IMR-90 (cell line): ENCODE measurements around the gene RPL36A. TPM values are rescaled to one million over a fixed set of nuclear protein-coding genes. Genes with fewer than 3 reads are reported as not detected.

Experiments
- ATAC-seq: fragments of 200-7000 bp; cut with Tn5 transposase; 2 replicates; pipeline ENCODE4 v1.9.1; 2020; ENCODE audit warnings: low read depth, mild to moderate bottlenecking, moderate library complexity
- BruUV-seq: library from RNA; stranded (reverse); fragments of 400-500 nt; replicated peaks from 2 replicates; lab custom pipeline; 2021; lab: Mats Ljungman, UMichigan
- CTCF ChIA-PET: fragments of 300-600 bp; formaldehyde crosslinking; extraction: SDS; loops from one replicate; lab custom pipeline; 2021; ENCODE audit warnings: antibody characterized with exemption; lab: Yijun Ruan, JAX
- POLR2A ChIA-PET: fragments of 300-600 bp; sonication (Branson Sonifier 250); formaldehyde crosslinking; loops from one replicate; lab custom pipeline; 2022; ENCODE audit warnings: antibody characterized with exemption; ENCODE audit not compliant: unreplicated experiment; lab: Charles Lee
- DNase-seq: peaks from one replicate; pipeline ENCODE4 v3.0.0; 2013
- H2AFZ ChIP-seq: replicated peaks from 2 replicates; pipeline ENCODE3; 2013; ENCODE audit warnings: low read length, mild to moderate bottlenecking; ENCODE audit not compliant: poor library complexity
- H2AK5ac ChIP-seq: 2 replicates; pipeline ENCODE4 v1.6.1; 2013; ENCODE audit warnings: low read depth, low read length, inconsistent platforms
- H2AK9ac ChIP-seq: replicated peaks from 2 replicates; pipeline ENCODE3; 2013; ENCODE audit warnings: mild to moderate bottlenecking, low read depth, low read length, moderate library complexity; ENCODE audit not compliant: poor library complexity
- H2BK120ac ChIP-seq: 2 replicates; pipeline ENCODE4 v1.6.1; 2013; ENCODE audit warnings: low read depth, low read length, inconsistent platforms
- H2BK15ac ChIP-seq: 3 replicates; pipeline ENCODE4 v1.6.1; 2013; ENCODE audit warnings: low read depth, low read length, inconsistent platforms
- H2BK20ac ChIP-seq: 2 replicates; pipeline ENCODE4 v1.6.1; 2013; ENCODE audit warnings: low read depth, mild to moderate bottlenecking, inconsistent platforms, low read length, moderate library complexity
- H2BK5ac ChIP-seq: 2 replicates; pipeline ENCODE4 v1.6.1; 2013; ENCODE audit warnings: mild to moderate bottlenecking, low read depth, low read length, inconsistent platforms; ENCODE audit not compliant: poor library complexity, severe bottlenecking
- H3K14ac ChIP-seq: replicated peaks from 2 replicates; pipeline ENCODE4 v1.6.1; 2013; ENCODE audit warnings: low read depth, low read length, inconsistent platforms
- H3K18ac ChIP-seq: 2 replicates; pipeline ENCODE4 v1.6.1; 2013; ENCODE audit warnings: low read depth, low read length, control low read depth
- H3K23ac ChIP-seq: 2 replicates; pipeline ENCODE4 v1.6.1; 2013; ENCODE audit warnings: low read depth, low read length, inconsistent platforms
- H3K27ac ChIP-seq: 2 replicates; pipeline ENCODE4 v1.5.1; 2013; ENCODE audit warnings: mild to moderate bottlenecking, control low read depth, low read length; ENCODE audit not compliant: insufficient read depth
- H3K27me3 ChIP-seq: 2 replicates; pipeline ENCODE4 v1.6.1; 2013; ENCODE audit warnings: low read length; ENCODE audit not compliant: control insufficient read depth, insufficient read depth
- H3K36me3 ChIP-seq: 2 replicates; pipeline ENCODE4 v1.6.1; 2013; ENCODE audit warnings: low read length, mixed read lengths; ENCODE audit not compliant: control insufficient read depth, insufficient read depth
- H3K4ac ChIP-seq: 2 replicates; pipeline ENCODE4 v1.6.1; 2013; ENCODE audit warnings: low read depth, low read length, inconsistent platforms
- H3K4me1 ChIP-seq: 2 replicates; pipeline ENCODE4 v1.6.1; 2013; ENCODE audit warnings: low read length, mixed read lengths; ENCODE audit not compliant: control insufficient read depth, insufficient read depth
- H3K4me2 ChIP-seq: 2 replicates; pipeline ENCODE4 v1.6.1; 2013; ENCODE audit warnings: low read depth, mild to moderate bottlenecking, control low read depth, low read length, moderate library complexity
- H3K4me3 ChIP-seq: 2 replicates; pipeline ENCODE4 v1.5.1; 2013; ENCODE audit warnings: low read depth, mild to moderate bottlenecking, control low read depth, low read length, moderate library complexity; ENCODE audit not compliant: insufficient read depth
- H3K56ac ChIP-seq: 2 replicates; pipeline ENCODE4 v1.6.1; 2013; ENCODE audit warnings: low read length, inconsistent platforms; ENCODE audit not compliant: insufficient read depth; ENCODE audit errors: extremely low read depth
- H3K79me1 ChIP-seq, 2 experiments: 2 replicates each; pipeline ENCODE4 v1.6.1; 2013; ENCODE audit warnings: low read length in 2 of 2, inconsistent platforms in 1 of 2, low read depth in 1 of 2
- H3K9ac ChIP-seq: 2 replicates; pipeline ENCODE4 v1.6.1; 2013; ENCODE audit warnings: low read depth, low read length, control low read depth
- H3K9me1 ChIP-seq: 2 replicates; pipeline ENCODE4 v1.6.1; 2013; ENCODE audit warnings: low read length, inconsistent platforms; ENCODE audit not compliant: insufficient read depth
- H3K9me3 ChIP-seq: 2 replicates; pipeline ENCODE4 v1.6.1; 2013; ENCODE audit warnings: low read length; ENCODE audit not compliant: control insufficient read depth, insufficient read depth
- H4K20me1 ChIP-seq: 2 replicates; pipeline ENCODE4 v1.6.1; 2013; ENCODE audit warnings: low read length, inconsistent platforms; ENCODE audit not compliant: insufficient read depth
- H4K5ac ChIP-seq: 2 replicates; pipeline ENCODE4 v1.6.1; 2013; ENCODE audit warnings: mild to moderate bottlenecking, low read depth, low read length, control low read depth
- H4K8ac ChIP-seq, 2 experiments: 2 replicates each; pipeline ENCODE4 v1.6.1; 2013; ENCODE audit warnings: low read depth in 2 of 2, low read length in 2 of 2, control low read depth in 1 of 2, inconsistent platforms in 1 of 2
- H4K91ac ChIP-seq: 2 replicates; pipeline ENCODE4 v1.6.1; 2013; ENCODE audit warnings: low read depth, low read length, inconsistent platforms; ENCODE audit not compliant: insufficient read depth
- MAZ ChIP-seq: IDR thresholded peaks from 2 replicates; pipeline ENCODE4 v1.6.1; 2012; ENCODE audit warnings: low read depth, mild to moderate bottlenecking, low read length, improper control_type of control experiment, moderate library complexity, borderline replicate concordance
- RAD21 ChIP-seq: IDR thresholded peaks from 2 replicates; pipeline ENCODE4 v1.6.1; 2012; ENCODE audit warnings: low read length, improper control_type of control experiment
- RCOR1 ChIP-seq: IDR thresholded peaks from 2 replicates; pipeline ENCODE4 v1.6.1; 2012; ENCODE audit warnings: mild to moderate bottlenecking, low read length, improper control_type of control experiment; ENCODE audit not compliant: insufficient replicate concordance
- WGBS, 2 experiments: methylation state at CpG; one replicate each; pipeline versions ENCODE4 v1.1.5 to v1.1.7; 2013; ENCODE audit warnings: missing lambda C conversion rate in 2 of 2; ENCODE audit not compliant: insufficient read length in 1 of 2; ENCODE audit errors: extremely low coverage in 2 of 2; 5-methylcytosine and 5-hydroxymethylcytosine counted together
- dilution Hi-C: fragments of 300-500 bp; cut with HindIII; formaldehyde crosslinking; loops from one replicate; pipeline ENCODE4 v1.14.3; 2018; ENCODE audit warnings: low sequenced_read_pairs; ENCODE audit not compliant: unreplicated experiment
- in situ Hi-C: fragments of 300-500 bp; cut with MboI; formaldehyde crosslinking; loops from 3 replicates; pipeline ENCODE4 v1.14.3; 2019; ENCODE audit warnings: low sequenced_read_pairs, inconsistent platforms, mixed read lengths
- intact Hi-C: fragments of 100-400 bp; cut with micrococcal nuclease; formaldehyde crosslinking; loops from 2 replicates; pipeline ENCODE4 v1.10.0; 2022
- polyA plus RNA-seq, 3 experiments: library from polyadenylated mRNA; depleted of rRNA; stranded (reverse); fragments of >200 nt; gene quantifications; 2 replicates each; pipeline ENCODE4 v1.2.3, GENCODE V29; 2012; ENCODE audit warnings: low replicate concordance in 1 of 3
- total RNA-seq: library from RNA; depleted of rRNA; stranded (reverse); fragments of >200 nt; gene quantifications from 2 replicates; pipeline ENCODE4 v1.2.3, GENCODE V29; 2012
- TF ChIP-seq, protein P1 (sequence below): fragments of 150-350 bp; IDR thresholded peaks from 2 replicates; pipeline ENCODE4 v1.6.1; 2017; ENCODE audit warnings: mild to moderate bottlenecking, antibody characterized with exemption, low read length, low read depth
- TF ChIP-seq, protein P2 (sequence below): conservative IDR thresholded peaks from 2 replicates; pipeline ENCODE4 v1.5.1; 2012; ENCODE audit warnings: mild to moderate bottlenecking, low read depth, low read length, improper control_type of control experiment

The RPL36A gene
- total and polyA plus RNA-seq, 2 of the 4 experiments (the other 2 are of a cell fraction), result 677 to 2,412 TPM

DNA sequence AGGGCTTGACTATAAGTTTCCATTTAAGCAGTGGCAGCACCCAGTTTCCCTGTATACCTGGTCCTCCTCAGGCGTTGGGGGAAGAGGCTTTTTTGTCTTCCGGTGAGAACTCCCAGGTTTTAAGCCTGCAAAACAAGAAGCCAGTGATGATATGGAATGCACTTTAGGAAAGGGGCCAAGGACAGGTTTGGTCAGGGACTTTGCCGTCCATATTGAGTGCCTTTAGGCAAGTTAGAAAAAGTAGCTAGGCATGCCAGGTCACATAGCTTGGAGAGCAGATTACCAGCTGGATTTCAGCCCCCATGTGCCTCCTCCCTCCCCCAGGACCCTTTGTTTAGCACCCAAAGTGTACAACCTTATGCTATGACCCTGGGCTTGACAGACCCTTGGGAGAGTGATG lies 28.7 kb upstream of the RPL36A start:
- TF ChIP-seq RAD21, result no peak
- TF ChIP-seq, protein P1, sequence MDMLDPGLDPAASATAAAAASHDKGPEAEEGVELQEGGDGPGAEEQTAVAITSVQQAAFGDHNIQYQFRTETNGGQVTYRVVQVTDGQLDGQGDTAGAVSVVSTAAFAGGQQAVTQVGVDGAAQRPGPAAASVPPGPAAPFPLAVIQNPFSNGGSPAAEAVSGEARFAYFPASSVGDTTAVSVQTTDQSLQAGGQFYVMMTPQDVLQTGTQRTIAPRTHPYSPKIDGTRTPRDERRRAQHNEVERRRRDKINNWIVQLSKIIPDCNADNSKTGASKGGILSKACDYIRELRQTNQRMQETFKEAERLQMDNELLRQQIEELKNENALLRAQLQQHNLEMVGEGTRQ, result no peak
- TF ChIP-seq MAZ, result no peak
- TF ChIP-seq, protein P2, sequence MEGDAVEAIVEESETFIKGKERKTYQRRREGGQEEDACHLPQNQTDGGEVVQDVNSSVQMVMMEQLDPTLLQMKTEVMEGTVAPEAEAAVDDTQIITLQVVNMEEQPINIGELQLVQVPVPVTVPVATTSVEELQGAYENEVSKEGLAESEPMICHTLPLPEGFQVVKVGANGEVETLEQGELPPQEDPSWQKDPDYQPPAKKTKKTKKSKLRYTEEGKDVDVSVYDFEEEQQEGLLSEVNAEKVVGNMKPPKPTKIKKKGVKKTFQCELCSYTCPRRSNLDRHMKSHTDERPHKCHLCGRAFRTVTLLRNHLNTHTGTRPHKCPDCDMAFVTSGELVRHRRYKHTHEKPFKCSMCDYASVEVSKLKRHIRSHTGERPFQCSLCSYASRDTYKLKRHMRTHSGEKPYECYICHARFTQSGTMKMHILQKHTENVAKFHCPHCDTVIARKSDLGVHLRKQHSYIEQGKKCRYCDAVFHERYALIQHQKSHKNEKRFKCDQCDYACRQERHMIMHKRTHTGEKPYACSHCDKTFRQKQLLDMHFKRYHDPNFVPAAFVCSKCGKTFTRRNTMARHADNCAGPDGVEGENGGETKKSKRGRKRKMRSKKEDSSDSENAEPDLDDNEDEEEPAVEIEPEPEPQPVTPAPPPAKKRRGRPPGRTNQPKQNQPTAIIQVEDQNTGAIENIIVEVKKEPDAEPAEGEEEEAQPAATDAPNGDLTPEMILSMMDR, result no peak
- no peak for TF ChIP-seq RCOR1
- WGBS, 2 experiments, result no CpG with 5 or more reads among the region's 3 CpGs
- ChIA-PET CTCF (no interaction called here), POLR2A (no interaction called here)
- Histone ChIP-seq H3K14ac (no peak overlapping the region), H2AK5ac (no peak overlapping the region), H3K36me3 (no peaks in the 10 kb centered on the region), H3K4ac (no peak overlapping the region), H3K79me1 (no peaks in the 10 kb centered on the region), H2AK9ac (no peak overlapping the region), H3K9me3 (no peaks in the 10 kb centered on the region), H3K23ac (no peak overlapping the region), H3K9me1 (peaks cover 5% of the 10 kb centered on the region; the same call in 1 of the 2 replicates), H3K27ac (no peak overlapping the region), H3K4me2 (no peak overlapping the region), H3K56ac (no peak overlapping the region), H4K91ac (no peak overlapping the region), H3K18ac (no peak overlapping the region), H3K4me1 (no peaks in the 10 kb centered on the region), H2BK20ac (no peak overlapping the region), H3K27me3 (peaks cover 5% of the 10 kb centered on the region; the same call in 1 of the 2 replicates), H3K9ac (no peak overlapping the region), H2AFZ (no peak overlapping the region), H4K20me1 (no peaks in the 10 kb centered on the region), H4K8ac (no peak overlapping the region), H2BK15ac (no peak overlapping the region), H2BK120ac (no peak overlapping the region), H4K5ac (no peak overlapping the region), H2BK5ac (no peak overlapping the region), H3K4me3 (no peak overlapping the region)
- intact Hi-C loops, result no loop called here
- no peak for DNase-seq
- ATAC-seq, result no peak
- in situ Hi-C loops, result no loop called here
- no TSS peak for BruUV-seq
- dilution Hi-C loops, result no loop called here
